Right kidney (tissue), 1 donor: Measurements from ENCODE around the gene ST6GALNAC3.
"Not testable (repeated sequence)": the region's sequence is repeated elsewhere in the genome, so short reads cannot be mapped to it uniquely, and the experiment has no call there.

Experiments used
- DNase-seq: peaks from one replicate; pipeline ENCODE4 v3.0.0-alpha.2; 2016

ST6GALNAC3 gene

DNA sequence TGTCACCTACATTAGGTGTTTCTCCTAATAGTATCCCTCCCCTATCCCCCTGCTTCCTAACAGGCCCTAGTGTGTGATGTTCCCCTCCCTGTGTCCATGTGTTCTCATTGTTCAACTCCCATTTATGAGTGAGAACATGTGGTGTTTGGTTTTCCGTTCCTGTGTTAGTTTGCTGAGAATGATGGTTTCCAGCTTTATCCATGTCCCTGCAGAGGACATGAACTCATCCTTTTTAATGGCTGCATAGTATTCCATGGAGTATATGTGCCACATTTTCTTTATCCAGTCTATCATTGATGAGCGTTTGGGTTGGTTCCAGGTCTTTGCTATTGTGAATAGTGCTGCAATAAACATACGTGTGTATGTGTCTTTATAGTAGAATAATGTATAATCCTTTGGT is 267.3 kb downstream of the ST6GALNAC3 start:
- DNase-seq: not testable (repeated sequence)

DNA sequence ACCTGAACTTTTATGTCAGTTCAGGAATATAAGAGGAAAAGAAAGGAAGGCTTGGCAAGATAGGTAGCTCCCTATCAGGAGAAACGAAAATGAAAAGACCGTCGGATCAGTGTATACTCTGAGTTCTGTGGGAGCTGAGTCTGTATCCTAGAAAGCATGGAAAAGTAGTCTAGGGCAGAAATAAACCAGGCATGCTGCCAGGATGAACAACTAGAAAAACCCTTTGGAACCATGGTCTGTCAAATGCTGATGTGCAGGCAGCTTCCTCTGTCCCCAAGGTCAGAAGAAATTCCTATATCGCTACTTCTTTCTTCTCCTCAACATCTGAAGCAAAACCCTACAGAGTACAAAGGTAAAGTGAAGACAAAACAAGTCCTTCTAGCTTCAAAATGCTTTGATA is 268.8 kb downstream of the ST6GALNAC3 start:
- DNase-seq: no peak

DNA sequence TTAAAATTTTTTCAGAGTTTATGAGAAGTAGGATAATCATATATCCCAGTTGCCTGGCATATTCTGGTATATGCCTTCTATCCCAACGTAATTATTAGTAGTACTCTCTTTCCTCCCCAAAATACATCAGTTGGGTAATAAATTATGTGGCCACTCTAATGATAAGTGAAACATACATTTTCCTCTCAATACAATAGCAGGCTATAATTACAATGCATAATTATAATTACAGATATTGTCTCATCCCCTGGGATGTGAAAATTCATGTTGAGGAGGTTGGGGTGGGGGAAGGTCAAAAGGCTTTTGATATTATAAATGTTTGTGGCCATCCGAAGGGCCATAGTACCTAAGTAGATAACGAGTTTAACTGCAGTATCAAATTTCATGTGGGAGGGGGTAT is 277.1 kb downstream of the ST6GALNAC3 start:
- DNase-seq: no peak

DNA sequence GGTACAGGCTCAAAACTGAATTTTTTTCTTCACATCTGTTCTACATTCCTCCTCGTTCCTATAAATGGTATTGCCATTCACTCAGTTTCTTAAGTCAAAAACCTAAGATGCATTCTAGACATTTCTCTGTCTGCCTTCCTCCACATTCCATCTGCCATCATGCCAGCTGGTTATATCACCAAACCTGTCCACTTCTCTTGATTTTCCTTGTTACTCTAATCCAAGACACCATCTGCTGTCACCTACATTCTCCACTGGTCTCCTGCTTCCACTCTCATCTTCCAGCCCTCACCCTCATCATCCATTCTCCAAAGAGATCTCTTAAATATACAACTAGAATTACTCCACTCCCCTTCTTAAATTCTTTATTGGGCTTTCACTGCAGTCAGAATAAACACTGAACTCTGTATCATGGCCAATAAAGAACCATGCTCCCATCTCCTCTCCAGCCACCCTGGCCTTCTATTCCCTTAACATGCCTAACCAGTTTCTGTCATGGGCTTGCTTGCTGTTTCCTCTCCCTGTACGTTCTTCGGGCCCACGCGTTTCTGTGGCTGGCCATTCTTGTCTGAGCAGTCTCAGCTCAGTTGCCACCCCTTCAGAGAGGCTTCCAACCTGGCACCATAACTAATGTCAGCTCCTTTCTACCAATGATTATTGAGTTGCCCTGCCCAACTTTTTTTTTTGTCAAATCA is 278.3 kb downstream of the ST6GALNAC3 start:
- no peak for DNase-seq

DNA sequence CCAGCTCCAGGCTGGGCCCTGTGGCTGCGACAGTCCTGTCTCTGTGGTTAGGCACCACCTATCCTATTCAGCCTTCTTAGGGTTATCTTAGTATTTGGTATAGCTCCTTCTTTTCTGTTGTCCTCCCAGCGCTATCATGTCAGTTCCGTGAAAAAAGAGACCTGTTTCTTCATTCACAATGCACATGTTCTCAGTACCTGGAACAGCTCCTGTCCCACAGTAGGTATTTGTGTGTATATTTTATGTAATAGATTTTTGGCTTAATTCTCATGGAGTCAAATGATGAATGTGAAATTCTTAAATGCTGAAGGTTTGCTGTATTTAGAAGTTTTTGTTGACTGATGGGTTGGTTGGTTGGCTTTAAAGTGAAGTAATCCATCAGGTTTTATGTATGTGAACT is 279.7 kb downstream of the ST6GALNAC3 start:
- no peak for DNase-seq

DNA sequence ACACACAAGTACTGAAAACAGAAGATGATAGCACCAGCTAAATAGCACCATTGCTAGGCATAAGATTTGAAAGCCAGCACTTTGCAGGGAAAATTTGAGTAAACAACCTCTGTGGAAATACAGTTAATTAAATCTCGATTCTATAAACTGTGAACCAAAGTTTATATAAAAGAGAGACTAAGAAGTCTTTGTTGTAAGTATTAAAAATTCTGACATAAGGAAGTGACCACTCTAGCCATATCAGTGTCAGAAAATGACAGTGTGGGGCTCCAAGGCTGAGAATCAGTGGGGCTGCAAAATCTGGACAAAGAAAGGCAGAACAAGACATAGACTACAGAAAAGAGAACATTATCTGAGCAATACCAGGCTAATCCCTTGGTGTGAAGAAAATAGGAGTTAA is 292.2 kb downstream of the ST6GALNAC3 start:
- no peak for DNase-seq

DNA sequence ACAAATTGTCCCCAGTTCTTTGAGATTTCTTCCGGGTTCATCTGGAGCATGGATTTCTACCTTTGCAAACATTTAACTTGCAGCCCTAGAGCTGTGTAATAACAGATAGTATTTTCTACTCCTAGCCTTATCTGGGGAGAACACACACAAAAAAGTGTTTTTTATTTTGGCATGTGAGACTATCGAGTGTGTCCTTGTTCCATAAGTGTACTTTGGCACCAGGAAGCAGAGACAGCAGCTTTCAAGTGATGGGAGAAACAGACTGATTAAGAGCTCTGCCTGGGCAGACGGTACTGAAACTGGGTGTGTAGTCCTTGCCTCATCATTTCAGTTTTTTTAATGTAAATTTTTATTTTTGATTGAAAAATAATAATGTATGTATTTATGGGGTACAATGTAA is 297.4 kb downstream of the ST6GALNAC3 start:
- DNase-seq: no peak

DNA sequence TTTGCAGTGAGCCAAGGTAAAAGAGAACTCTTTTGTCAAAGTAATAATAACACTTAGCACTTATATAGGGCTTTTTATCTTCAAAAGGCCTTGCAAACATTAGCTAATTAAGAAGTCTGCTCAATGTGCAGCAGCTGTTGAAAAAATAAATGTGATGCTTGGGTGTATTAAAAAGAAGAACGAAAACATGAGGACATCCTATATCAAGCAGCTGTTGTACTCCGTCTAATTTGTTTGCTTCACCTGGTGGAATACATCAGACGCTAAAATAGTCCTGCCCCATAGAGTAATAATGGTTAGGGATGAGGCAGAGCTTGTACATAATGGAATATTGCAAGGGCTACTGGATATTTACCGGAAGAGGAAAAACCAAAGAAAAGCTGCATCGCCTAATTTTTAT is 299.5 kb downstream of the ST6GALNAC3 start:
- DNase-seq: no peak

DNA sequence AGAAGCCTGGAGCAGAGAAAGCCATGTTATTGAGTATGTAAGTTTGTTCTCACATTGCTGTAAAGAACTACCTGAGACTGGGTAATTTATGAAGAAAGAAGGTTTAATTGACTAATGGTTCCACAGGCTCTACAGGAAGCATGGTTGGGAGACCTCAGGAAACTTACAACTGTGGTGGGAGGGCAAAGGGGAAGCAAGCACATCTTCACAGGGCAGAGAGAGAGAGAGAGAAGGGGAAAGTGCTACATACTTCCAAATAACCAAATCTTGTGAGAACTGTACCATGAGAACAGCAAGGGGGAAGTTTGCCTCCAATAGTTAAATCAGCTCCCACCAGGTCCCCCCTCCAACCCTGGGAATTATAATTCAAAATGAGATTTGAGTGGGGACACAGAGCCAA is 302.7 kb downstream of the ST6GALNAC3 start:
- no peak for DNase-seq

DNA sequence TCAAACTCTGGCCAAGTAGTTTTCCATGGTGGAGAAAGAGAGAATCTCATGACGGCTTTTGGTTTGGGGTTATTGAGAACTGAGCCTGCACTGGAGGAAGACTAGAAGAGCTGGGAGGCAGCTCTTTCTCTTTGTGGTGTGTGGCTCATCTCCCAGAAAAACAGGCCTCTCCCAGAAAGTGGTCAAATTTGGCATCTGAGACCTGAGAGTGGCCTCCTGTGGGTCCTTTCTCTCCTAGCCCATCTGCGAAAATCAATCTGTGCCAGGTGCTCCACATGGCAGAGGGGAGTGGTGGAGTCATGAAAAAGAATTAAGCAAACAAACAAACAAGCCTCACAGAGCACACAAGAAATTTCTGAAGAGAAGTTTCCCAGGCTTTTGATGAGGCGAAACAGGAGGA is 305.0 kb downstream of the ST6GALNAC3 start:
- no peak for DNase-seq

DNA sequence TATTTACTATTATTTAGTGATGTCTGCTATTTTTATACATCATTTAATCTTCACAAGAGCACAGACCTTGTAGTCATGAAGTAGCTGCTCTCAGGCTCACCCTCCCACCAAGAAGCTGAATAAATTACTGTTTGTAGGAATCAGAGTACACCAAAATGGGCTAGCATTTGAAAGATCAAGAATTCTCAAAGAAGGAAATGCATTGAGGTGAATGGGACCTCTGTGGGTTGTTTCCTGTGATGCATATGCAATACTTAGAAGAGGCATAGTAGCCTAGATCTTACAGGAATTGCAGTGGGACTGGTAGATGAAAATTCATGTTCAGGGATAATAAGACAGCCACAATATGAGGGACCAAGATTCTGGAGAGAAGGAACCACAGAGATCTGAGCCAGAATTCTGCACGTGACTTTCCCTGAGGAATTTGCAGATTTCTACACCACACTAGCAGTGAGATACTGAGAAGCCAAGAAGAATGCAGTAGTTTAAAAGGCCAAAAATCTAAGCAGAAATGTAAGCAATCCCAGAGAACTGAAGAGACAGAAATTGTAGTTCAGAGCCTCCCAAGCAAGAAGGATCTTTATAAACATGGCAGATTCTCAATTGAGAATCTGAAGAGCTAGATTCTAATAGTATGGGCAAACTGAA is 307.0 kb downstream of the ST6GALNAC3 start:
- DNase-seq: no peak

DNA sequence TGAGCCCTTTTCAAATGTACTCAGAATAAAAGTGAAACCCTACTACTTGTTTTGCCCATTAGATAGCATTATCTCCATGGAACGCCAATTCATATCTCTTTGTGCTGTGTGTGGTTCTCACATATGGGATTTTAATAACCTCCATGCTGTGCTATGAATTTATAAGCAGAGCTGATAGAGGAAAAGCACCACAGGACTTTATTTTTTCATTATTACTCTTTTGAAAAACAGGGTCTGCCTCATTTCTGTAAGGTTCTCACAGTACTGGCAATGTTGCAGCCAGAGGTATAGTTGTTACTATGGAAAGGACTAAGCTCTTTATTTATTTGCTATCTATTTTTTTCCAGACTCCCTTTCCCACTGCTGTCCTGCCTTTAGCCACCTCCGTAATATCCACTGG is 313.7 kb downstream of the ST6GALNAC3 start:
- DNase-seq: no peak

DNA sequence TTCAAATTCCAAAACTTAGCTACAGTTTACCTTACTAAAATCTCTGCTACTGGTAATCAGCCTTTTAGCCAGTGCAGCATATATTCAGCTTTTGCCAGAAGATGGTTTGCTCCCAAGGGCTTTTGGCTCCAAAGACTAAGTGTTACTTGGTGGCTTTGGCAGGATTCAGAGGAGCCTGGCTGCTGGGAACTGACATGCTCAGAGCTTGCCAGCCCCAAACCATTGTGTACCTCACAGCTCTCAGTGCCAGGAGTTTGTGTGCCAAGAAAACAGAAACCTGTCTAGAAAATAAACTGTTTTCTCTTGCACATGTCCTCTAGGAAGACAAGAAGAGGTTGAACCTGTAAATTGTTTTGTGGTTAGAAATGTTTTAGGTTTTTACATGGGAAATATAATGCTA is 315.9 kb downstream of the ST6GALNAC3 start:
- DNase-seq: no peak

DNA sequence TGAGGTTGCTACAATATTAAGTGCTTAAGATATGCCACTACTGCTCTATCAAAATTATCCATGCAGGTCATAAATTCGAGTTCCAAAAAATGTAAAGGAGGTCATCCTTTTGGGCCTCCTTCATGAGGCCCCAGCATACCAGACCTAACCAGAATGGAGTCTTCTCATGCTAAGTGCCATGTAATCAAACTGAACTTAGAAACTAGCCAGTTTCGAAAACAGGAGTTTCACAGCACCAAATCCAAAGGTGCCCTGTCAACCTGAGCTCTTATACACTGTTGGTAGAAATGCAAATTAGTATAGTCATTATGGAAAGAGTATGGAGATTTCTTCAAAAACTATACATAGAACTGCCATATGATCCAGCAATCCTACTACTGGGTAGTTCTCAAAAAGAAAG is 320.5 kb downstream of the ST6GALNAC3 start:
- DNase-seq: no peak

DNA sequence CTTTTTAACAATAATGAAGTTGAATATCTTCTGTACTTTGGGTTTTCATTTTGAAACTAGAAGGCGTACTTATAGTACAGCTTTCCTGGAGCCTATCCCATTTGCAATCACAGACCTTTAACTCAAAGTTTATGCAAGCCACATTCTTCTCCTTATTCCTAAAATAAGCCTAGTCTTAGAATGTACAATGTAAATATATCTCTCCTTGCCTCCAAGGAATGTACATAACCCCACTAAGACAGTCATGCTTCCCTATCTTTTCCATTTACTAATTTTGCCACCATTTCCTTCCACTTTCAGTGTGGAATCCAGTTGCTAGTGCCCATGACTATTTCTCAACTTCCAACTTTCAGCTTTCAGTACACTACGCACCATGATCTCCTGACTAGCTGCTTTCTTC is 327.6 kb downstream of the ST6GALNAC3 start:
- DNase-seq: no peak

DNA sequence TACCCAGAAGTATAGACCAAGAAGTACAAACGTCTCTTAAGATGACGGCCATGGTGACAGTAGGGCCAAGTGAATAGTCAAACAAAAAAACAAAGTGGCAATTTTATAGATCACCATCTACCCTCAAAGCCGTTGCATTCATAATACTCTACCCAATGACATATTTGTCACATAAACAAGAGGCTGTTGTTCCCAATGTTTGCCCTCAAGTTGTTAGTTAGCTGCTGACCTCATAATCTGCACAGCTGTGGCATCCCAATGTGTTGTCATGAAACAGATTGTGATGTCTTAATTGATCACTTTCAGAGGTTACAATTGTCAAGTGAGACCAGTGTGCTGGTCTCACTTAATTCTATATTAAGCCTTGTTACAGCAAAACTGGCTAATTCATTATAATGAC is 333.8 kb downstream of the ST6GALNAC3 start:
- DNase-seq: no peak

DNA sequence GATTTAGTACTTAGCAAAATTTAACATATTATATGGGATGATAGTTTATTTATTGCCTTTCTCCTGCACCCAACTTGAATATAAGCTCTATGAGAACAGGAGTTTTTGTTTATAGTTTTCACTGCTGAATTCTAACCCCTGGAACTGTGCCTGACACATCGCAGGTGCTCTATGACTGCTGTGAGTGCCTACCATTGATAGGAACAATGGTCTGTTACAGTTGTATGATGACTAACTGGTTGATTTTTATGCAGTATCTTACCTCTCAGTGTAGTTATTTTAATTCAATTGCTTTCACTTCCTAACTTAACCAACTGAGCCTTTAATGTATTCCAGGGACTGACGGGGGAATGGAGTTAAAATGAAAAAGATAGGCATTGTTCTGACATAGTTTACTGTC is 336.0 kb downstream of the ST6GALNAC3 start:
- DNase-seq: no peak

DNA sequence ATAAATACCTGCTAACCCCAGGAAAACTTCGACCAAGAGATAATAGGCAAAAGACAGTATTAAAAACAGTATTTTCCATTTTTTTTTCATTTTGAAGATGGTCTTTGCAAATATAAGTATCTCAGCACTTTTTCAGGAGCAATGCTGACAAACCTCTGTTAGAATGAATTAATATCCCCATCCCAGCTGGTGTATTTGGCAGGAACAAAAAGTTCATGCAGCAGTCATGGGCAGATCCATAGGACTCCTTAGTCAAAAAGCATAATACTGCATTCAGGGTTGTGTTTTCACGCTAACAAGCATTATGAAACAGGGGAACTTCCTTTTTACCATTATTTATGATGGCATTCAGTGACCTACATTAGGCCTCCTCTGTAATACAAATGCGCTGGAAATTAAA is 344.0 kb downstream of the ST6GALNAC3 start:
- DNase-seq: no peak

DNA sequence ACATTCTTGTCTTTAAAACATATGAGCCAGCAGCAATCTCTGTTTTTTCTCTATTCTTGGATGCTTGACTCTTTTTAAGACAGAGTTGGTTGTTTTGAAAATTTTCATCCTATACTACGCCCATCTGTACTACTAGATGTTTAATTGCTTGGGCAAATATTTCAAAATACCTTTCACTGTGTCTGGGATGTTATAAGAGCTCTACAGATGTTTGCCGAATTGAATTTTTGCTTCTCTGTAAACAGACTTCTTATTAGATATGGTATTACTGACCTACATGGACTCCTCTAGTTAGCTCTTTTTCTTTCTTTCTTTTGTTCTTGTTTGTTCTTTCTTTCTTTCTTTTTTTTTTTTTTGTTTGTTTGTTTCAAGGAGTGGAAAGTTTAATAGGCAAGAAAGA is 345.1 kb downstream of the ST6GALNAC3 start:
- no peak for DNase-seq

DNA sequence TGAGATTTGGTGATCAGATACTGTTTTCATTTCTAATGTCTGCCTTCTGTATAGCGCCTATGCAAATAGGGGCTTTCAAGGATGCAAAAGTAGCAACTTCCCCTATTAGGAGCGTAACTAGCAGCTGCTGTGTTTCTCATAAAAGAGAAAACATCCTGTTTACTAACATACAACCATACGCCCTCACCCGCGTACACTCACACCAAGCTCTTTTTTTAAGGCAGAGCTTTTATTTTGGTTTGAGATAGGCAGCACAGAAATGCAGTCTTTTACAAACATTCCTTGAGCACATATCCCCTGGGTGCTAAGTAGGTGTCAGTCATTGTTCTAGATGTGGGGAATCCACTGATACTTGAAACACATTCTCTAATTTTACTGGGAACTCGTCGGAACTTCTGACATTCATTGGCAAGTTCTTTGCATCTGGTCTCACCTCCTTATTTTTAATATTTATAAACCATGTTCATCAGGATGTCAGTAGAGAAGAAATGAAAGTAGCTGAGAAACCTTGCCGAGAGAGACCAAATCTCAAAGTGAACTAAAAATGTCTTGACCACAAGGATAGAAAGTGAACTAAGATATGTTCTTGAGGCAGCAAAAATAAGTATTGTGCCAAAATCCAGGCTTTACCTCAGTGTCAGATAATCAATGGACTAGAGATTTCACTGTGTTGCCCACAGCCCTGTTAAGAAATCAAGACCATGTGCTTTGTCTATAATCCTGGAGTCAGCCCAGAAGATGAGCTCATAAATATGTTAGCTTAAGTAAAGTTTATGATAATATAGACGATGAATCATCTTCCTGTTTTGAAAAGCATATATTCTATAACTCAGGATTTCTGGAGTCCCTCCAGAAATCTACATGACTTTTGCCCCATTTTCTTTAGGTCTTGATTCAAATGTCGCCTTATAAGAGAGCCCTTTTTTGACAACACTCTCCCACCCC is 350.9 kb downstream of the ST6GALNAC3 start:
- no peak for DNase-seq

DNA sequence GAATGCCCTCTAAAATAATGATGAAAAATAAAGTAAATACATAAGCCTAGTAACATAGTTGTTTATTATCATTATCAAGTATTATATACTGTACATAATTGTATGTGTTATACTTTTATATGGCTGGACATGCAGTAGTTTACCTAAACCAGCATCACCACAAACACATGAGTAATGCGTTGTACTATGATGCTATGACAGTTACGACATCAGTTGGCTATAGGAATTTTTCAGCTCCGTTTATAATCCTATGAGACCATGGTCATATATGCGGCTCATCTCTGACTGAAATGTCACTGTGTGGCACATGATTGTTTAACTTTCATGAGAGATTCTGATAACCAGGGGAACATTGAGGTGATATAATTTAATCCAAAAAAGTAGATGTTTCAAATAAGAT is 352.1 kb downstream of the ST6GALNAC3 start:
- no peak for DNase-seq

DNA sequence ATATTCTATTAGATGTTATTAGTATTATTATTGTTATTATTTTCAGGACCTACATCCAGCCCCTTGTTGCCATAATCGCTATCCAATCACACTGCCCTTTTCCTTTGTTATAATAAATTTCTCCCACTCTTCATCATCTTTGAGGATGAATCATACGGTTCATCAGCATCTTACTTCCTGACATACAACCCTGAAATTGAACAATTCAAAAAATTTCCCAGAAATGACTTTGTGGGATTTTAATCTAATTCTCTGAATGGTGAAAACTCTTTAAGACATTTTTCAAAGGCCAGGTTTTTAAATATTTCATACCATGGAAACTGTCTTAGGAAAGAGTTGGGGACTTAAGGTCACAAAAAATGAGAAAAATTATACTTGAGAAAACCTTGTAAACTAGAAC is 353.5 kb downstream of the ST6GALNAC3 start:
- no peak for DNase-seq

DNA sequence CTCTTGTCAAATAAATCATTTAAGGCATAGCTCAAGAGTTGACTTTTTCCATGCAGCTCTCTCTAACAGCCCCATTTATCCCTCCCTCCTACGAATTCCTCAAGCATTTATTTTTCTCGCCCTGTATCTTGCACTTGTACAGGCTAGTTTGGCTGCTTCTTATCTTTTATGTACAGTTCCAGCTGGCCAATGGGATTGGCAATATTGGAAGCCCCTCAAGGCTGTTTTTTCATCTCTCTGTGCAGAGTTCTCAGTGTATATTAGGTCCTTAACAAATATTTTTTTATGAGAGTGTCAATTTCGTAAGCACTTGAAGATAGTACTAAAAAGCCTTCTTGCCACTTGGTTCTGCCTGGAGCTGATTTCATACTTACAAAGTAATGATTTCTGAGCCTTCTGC is 356.0 kb downstream of the ST6GALNAC3 start:
- no peak for DNase-seq
